Measurements from ENCODE around the gene MICOS13.

DNA sequence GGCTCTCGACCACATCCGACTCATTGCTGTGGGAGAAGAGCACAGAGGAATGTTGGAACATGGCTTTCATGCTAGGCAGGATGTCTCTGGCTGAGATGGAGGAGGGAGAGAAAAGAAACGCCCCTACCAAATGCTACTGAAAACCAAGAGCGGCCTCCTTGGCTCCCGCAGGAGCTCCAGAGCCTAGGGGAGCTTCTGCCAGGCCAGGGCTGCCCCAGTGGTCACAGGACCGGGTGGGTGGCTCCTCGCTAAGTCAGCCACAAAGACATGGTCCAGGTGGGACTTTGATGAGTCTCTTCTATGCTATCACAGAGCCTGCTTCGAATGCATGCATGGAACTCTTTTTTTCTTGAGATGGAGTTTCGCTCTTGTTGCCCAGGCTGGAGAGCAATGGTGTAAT, 32.9 kb upstream of the MICOS13 start:
- TF ChIP-seq, protein P1, sequence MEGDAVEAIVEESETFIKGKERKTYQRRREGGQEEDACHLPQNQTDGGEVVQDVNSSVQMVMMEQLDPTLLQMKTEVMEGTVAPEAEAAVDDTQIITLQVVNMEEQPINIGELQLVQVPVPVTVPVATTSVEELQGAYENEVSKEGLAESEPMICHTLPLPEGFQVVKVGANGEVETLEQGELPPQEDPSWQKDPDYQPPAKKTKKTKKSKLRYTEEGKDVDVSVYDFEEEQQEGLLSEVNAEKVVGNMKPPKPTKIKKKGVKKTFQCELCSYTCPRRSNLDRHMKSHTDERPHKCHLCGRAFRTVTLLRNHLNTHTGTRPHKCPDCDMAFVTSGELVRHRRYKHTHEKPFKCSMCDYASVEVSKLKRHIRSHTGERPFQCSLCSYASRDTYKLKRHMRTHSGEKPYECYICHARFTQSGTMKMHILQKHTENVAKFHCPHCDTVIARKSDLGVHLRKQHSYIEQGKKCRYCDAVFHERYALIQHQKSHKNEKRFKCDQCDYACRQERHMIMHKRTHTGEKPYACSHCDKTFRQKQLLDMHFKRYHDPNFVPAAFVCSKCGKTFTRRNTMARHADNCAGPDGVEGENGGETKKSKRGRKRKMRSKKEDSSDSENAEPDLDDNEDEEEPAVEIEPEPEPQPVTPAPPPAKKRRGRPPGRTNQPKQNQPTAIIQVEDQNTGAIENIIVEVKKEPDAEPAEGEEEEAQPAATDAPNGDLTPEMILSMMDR (IDR thresholded peaks at IDR 0.05): no peak
- no peak for TF ChIP-seq EP300 (IDR thresholded peaks at IDR 0.05)
